ENCODE data around the gene PLXNA4.

PLXNA4 gene

GRCh38 chr7:132450188-132450587 is 126.1 kb downstream of the PLXNA4 start:
- Histone ChIP-seq H4K20me1 (no peaks in the 10 kb centered on the region), H3K9ac (no peak overlapping the region), H3K9me3 (replicated peaks in 1 of 11) (0 out of 22 replicates have a peak, but pooled peaks cover 0 to 5% (median 0%) of the 10 kb centered on the region in 11 experiments), H3K4me1 (peaks cover 70 to 90% (median 87%) of the 10 kb centered on the region in 10 experiments), H3K36me3 (no peaks in the 10 kb centered on the region), H3K27me3 (no peaks in the 10 kb centered on the region), H3K27ac (peak overlapping the region in 4 of 11 experiments; percentile 2 to 25 (median 8); a peak in 1 of 22 replicates), H3K4me2 (peak overlapping the region; percentile 47 to 88 (median 76); a peak in 21 of 22 replicates), H3K4me3 (no peak overlapping the region)
- TF ChIP-seq Cebpa-rat (IDR thresholded peaks at IDR 0.05), result no peak

GRCh38 chr7:132446666-132447278 is 129.5 kb downstream of the PLXNA4 start:
- peak overlapping the region; percentile 56 to 88 (median 78) for H3K4me2 ChIP-seq
- H3K9ac ChIP-seq, result peak overlapping the region in 2 of 11 experiments; percentile 6 to 16; a peak in 1 of 22 replicates

GRCh38 chr7:132446260-132446659 is 130.0 kb downstream of the PLXNA4 start:
- Histone ChIP-seq H3K4me2 (peak overlapping the region; percentile 56 to 88 (median 78)), H3K4me1 (peaks cover 57 to 83% (median 78%) of the 10 kb centered on the region in 10 experiments), H3K9ac (peak overlapping the region in 2 of 11 experiments; percentile 6 to 16; a peak in 1 of 22 replicates), H3K4me3 (no peak overlapping the region), H3K36me3 (no peaks in the 10 kb centered on the region), H3K27ac (peak overlapping the region in 8 of 11 experiments; percentile 18 to 77 (median 54); a peak in 11 of 22 replicates), H3K27me3 (no peaks in the 10 kb centered on the region), H4K20me1 (no peaks in the 10 kb centered on the region), H3K9me3 (replicated peaks in 1 of 11) (peaks cover 0 to 15% (median 0%) of the 10 kb centered on the region in 11 experiments; a peak in 3 of 22 replicates)
- TF ChIP-seq Cebpa-rat (IDR thresholded peaks at IDR 0.05), result no peak

More at GRCh38 chr7:132446666-132447278, 129.5 kb downstream of the PLXNA4 start:
- Histone ChIP-seq H3K9me3 (replicated peaks in 1 of 11) (peaks cover 0 to 15% (median 0%) of the 10 kb centered on the region in 11 experiments; a peak in 3 of 22 replicates), H3K4me1 (peaks cover 61 to 83% (median 82%) of the 10 kb centered on the region in 10 experiments), H4K20me1 (no peaks in the 10 kb centered on the region), H3K4me3 (0 out of 20 replicates have a peak overlapping the region, but pooled peaks of 1 of the 10 experiments have one; percentile 15), H3K27ac (peak overlapping the region in 8 of 11 experiments; percentile 14 to 60 (median 36); a peak in 12 of 22 replicates), H3K27me3 (no peaks in the 10 kb centered on the region), H3K36me3 (no peaks in the 10 kb centered on the region)
- TF ChIP-seq Cebpa-rat (IDR thresholded peaks at IDR 0.05), result no peak

DNA sequence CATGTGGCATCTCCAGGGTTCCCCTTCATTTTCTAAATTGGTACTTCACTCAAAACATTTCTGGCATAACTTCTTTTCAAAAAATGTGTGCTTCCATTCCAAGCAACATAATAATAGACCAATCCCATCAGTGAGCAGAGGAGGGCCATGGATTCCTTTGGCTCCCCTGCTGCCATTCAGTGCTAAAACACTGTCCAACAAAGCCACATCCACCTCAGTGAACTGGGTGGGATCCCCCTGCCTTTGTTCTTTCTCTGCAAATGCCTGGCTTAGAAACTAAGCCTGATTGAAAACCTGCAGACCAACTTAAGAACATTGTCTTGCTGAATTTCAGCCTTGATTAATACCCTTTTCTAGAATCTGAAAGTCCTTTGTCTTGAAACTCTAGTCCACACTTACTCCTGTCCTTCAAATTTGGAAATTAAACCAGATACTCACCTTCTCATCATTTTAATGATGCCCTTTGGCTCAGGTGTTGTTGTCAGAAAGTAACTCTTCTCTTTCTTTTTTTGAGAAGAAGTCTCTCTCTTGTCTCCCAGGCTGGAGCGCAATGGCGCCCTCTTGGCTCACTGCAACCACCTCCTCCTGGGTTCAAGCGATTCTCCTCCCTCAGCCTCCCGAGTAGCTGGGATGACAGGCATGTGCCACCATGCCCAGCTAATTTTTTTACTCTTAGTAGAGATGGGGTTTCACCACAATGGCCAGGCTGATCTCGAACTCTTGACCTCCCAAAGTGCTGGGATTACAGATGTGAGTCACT is 132.3 kb downstream of the PLXNA4 start:
- Histone ChIP-seq H3K27me3 (no peaks in the 10 kb centered on the region), H3K4me3 (no peak overlapping the region), H3K36me3 (no peaks in the 10 kb centered on the region), H3K27ac (no peak overlapping the region), H3K4me2 (peak overlapping the region in 4 of 11 experiments; percentile 24 to 83 (median 54); a peak in 3 of 22 replicates), H3K9ac (no peak overlapping the region), H4K20me1 (no peaks in the 10 kb centered on the region), H3K9me3 (replicated peaks in 1 of 11) (peaks cover 0 to 15% (median 0%) of the 10 kb centered on the region in 11 experiments; a peak in 3 of 22 replicates), H3K4me1 (peaks cover 41 to 75% (median 63%) of the 10 kb centered on the region in 10 experiments)
- no peak for TF ChIP-seq Cebpa-rat (IDR thresholded peaks at IDR 0.05)

DNA sequence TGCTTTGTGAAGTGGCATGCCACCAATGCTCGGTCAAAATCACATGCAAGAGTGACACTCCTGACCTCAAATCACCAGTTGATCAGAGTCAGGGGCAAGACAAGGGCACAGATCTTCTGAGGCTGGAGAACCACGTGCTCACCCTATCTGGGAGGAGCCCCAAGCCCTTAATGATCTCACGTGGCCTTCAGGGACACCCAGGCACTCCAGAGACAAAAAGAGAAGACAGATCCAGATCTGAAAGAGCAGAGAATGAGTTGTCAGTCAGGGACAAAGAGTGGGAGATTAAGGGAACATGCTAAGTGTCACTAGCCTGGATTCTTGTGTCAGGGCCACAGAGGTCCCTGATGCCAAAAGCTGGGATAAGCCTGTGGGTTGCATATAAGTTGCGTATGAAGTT is 134.3 kb downstream of the PLXNA4 start:
- H3K4me1 ChIP-seq, result peaks cover 44 to 75% (median 63%) of the 10 kb centered on the region in 10 experiments
- H3K27ac ChIP-seq, result no peak overlapping the region
- H4K20me1 ChIP-seq, result no peaks in the 10 kb centered on the region
- H3K9ac ChIP-seq, result no peak overlapping the region
- no peak overlapping the region for H3K4me3 ChIP-seq
- peaks cover 0 to 15% (median 0%) of the 10 kb centered on the region in 11 experiments; a peak in 3 of 22 replicates for H3K9me3 ChIP-seq (replicated peaks in 1 of 11)
- TF ChIP-seq Cebpa-rat (IDR thresholded peaks at IDR 0.05), result no peak
- no peaks in the 10 kb centered on the region for H3K27me3 ChIP-seq
- H3K4me2 ChIP-seq, result peak overlapping the region in 9 of 11 experiments; percentile 8 to 52 (median 22); a peak in 13 of 22 replicates
- no peaks in the 10 kb centered on the region for H3K36me3 ChIP-seq

DNA sequence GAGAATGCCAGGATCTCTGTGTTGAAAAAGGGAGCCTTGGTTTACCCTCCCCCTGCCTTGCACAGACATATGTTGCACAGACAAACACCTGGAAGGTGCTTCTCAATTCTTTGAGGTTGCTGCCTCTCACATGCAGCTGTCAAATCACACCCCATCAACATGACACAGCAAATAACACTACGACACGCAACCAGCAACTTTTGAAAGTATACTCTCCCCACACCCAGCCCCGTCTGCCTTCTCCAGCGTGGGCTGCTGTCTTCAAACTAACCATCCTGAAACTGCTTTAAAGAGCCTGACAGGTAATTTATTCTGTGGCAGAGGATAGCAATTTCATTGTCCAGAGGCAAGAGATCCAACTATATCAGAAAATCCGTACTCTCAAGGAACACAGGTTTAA is 136.1 kb downstream of the PLXNA4 start:
- Histone ChIP-seq H3K4me2 (peak overlapping the region in 1 of 11 experiments; percentile 85; a peak in 1 of 22 replicates), H3K27ac (no peak overlapping the region), H3K9ac (no peak overlapping the region), H3K36me3 (no peaks in the 10 kb centered on the region), H3K27me3 (no peaks in the 10 kb centered on the region), H4K20me1 (no peaks in the 10 kb centered on the region), H3K9me3 (replicated peaks in 1 of 11) (peaks cover 0 to 15% (median 0%) of the 10 kb centered on the region in 11 experiments; a peak in 3 of 22 replicates), H3K4me1 (peaks cover 35 to 75% (median 63%) of the 10 kb centered on the region in 10 experiments), H3K4me3 (no peak overlapping the region)
- TF ChIP-seq Cebpa-rat (IDR thresholded peaks at IDR 0.05), result no peak

DNA sequence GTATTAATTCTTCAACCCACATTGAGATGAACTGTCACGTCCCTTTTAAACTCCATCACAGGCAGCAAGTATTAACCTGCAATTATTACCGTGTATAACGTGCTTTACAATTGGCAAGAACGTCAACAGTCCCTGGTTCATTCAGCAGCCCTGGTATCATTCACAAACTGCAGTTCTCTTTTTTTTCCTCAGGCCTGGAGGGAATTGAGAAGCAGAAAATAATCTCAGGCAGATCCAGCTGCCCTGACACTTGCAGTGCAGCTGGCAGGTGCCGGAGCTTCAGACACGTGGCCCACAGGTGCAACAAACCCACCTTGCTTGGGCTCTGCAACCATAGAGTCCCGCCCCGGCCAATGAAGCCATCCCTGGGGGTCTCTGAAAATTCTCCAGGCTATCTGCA is 137.3 kb downstream of the PLXNA4 start:
- Histone ChIP-seq H3K27ac (no peak overlapping the region), H4K20me1 (no peaks in the 10 kb centered on the region), H3K4me2 (peak overlapping the region in 8 of 11 experiments; percentile 16 to 93 (median 90); a peak in 14 of 22 replicates), H3K9me3 (replicated peaks in 1 of 11) (peaks cover 0 to 15% (median 0%) of the 10 kb centered on the region in 11 experiments; a peak in 4 of 22 replicates), H3K27me3 (no peaks in the 10 kb centered on the region), H3K36me3 (no peaks in the 10 kb centered on the region), H3K4me3 (no peak overlapping the region), H3K9ac (no peak overlapping the region), H3K4me1 (peaks cover 47 to 78% (median 64%) of the 10 kb centered on the region in 10 experiments)
- TF ChIP-seq Cebpa-rat (IDR thresholded peaks at IDR 0.05), result no peak

DNA sequence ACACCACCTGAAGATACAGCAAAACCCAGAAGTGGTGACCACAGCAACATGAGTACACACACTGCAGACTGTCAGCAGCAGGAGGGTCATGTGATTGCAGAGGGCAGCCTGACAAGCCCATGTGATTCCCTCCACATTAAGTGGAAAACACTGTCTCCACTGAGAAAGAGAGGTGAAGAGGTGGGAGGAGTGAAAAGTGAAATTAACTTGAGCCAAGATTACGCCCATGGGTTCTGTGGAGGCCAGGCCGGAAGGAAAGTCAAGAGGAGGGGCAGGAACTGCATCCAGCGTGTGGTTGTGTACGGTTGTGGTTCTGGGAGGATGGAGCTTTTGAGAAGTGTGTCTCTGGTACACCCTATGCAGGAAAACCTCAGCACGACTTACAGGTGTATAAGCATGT is 138.5 kb downstream of the PLXNA4 start:
- Histone ChIP-seq H3K27me3 (no peaks in the 10 kb centered on the region), H3K36me3 (no peaks in the 10 kb centered on the region), H3K27ac (peak overlapping the region in 2 of 11 experiments; percentile 10 to 20; a peak in 2 of 22 replicates), H4K20me1 (no peaks in the 10 kb centered on the region), H3K9ac (0 out of 22 replicates have a peak overlapping the region, but pooled peaks of 1 of the 11 experiments have one; percentile 22), H3K4me1 (peaks cover 56 to 90% (median 76%) of the 10 kb centered on the region in 10 experiments), H3K4me3 (no peak overlapping the region), H3K4me2 (peak overlapping the region; percentile 65 to 93 (median 90)), H3K9me3 (replicated peaks in 1 of 11) (peaks cover 0 to 7% (median 0%) of the 10 kb centered on the region in 11 experiments; a peak in 4 of 22 replicates)
- no peak for TF ChIP-seq Cebpa-rat (IDR thresholded peaks at IDR 0.05)
